Activated CD4-positive, alpha-beta T cell treated with anti-CD3 and anti-CD28 coated beads for 1 hour (primary cell): Measurements from ENCODE around the gene ZNF891.

Experiments used
- DNase-seq: peaks from one replicate; pipeline ENCODE4 v3.0.0-alpha.2; 2020

Gene ZNF891

GRCh38 chr12:133130038-133130807, at the start of gene ZNF891, which contains the start of gene ZNF10:
ZNF891 (minus strand) TSS chr12:133130274; CDS start chr12:133121918, 8,356 bp downstream.
ZNF10 (plus strand) TSS chr12:133130627; CDS start chr12:133144493, 13,866 bp downstream.
- peak; percentile 95 for DNase-seq

- DNase-seq = no peak
Measured at GRCh38 chr12:133174901-133175300, 44.8 kb upstream of the ZNF891 start.

- DNase-seq = no peak
Measured at GRCh38 chr12:133172491-133172890, 42.4 kb upstream of the ZNF891 start.

GRCh38 chr12:133165776-133166175, 35.7 kb upstream of the ZNF891 start:
- no peak for DNase-seq

- DNase-seq = no peak
Measured at GRCh38 chr12:133156125-133156690, 26.1 kb upstream of the ZNF891 start.

GRCh38 chr12:133145981-133146380, 15.9 kb upstream of the ZNF891 start:
- DNase-seq = no peak

- DNase-seq = no peak
Measured at GRCh38 chr12:133135747-133136146, 5.7 kb upstream of the ZNF891 start.

GRCh38 chr12:133130808-133131128, 694 bp upstream of the ZNF891 start:
- no peak for DNase-seq

GRCh38 chr12:133129368-133130037, 571 bp downstream of the ZNF891 start:
- DNase-seq = no peak

- DNase-seq = no peak
Measured at GRCh38 chr12:133124674-133125073, 5.4 kb downstream of the ZNF891 start.

- no peak for DNase-seq
Measured at GRCh38 chr12:133120385-133121191, 9.5 kb downstream of the ZNF891 start.

GRCh38 chr12:133108150-133108549, 21.9 kb downstream of the ZNF891 start:
- DNase-seq = no peak

GRCh38 chr12:133107121-133107520, 23.0 kb downstream of the ZNF891 start:
- no peak for DNase-seq

- no peak for DNase-seq
Measured at GRCh38 chr12:133106253-133106652, 23.8 kb downstream of the ZNF891 start.

GRCh38 chr12:133105620-133106019, 24.5 kb downstream of the ZNF891 start:
- no peak for DNase-seq

- no peak for DNase-seq
Measured at GRCh38 chr12:133083345-133083744, 46.7 kb downstream of the ZNF891 start.

- DNase-seq = no peak
Measured at GRCh38 chr12:133081159-133081780, 48.8 kb downstream of the ZNF891 start.

- peak; percentile 92 for DNase-seq
Measured at GRCh38 chr12:133080368-133081158, 49.5 kb downstream of the ZNF891 start, which contains the start of gene ZNF140. ZNF140 (plus strand) TSS chr12:133080923; CDS start chr12:133081321, 398 bp downstream.

- DNase-seq = peak; percentile 93
Measured at GRCh38 chr12:133080026-133080367, 50.1 kb downstream of the ZNF891 start.

- DNase-seq = no peak
Measured at GRCh38 chr12:133073836-133074235, 56.2 kb downstream of the ZNF891 start.

GRCh38 chr12:133063556-133063955, 66.5 kb downstream of the ZNF891 start:
- DNase-seq = no peak

GRCh38 chr12:133061954-133062353, 68.1 kb downstream of the ZNF891 start:
- DNase-seq = no peak
